Neutrophil (primary cell): Measurements from ENCODE around the gene CD99L2.

ENCODE experiments used
- H3K27ac ChIP-seq: fragments of 200-600 bp; sonication (generic); 2 replicates; pipeline ENCODE4 v1.5.1; 2016; ENCODE audit warnings: mild to moderate bottlenecking, moderate library complexity
- H3K27me3 ChIP-seq: fragments of 200-600 bp; sonication (generic); 2 replicates; pipeline ENCODE4 v1.6.0; 2016; ENCODE audit warnings: mild to moderate bottlenecking
- H3K36me3 ChIP-seq: fragments of 200-600 bp; sonication (generic); 2 replicates; pipeline ENCODE4 v1.5.1; 2017
- H3K4me1 ChIP-seq, 2 experiments: fragments of 200-600 bp in 1 of 2; sonication (generic) in 1 of 2; 1 replicate in 1 of 2; 2 replicates in 1 of 2; pipeline versions ENCODE4 v1.5.1 to v1.6.1; 2013 to 2016; ENCODE audit warnings: low read depth in 1 of 2, low read length in 1 of 2, mild to moderate bottlenecking in 1 of 2, moderate library complexity in 1 of 2; ENCODE audit not compliant: control insufficient read depth in 1 of 2, insufficient read depth in 1 of 2
- H3K4me3 ChIP-seq, 2 experiments: fragments of 200-600 bp in 1 of 2; sonication (generic) in 1 of 2; 1 replicate in 1 of 2; 2 replicates in 1 of 2; pipeline ENCODE4 v1.5.1; 2013 to 2016; ENCODE audit warnings: low read depth in 1 of 2, low read length in 1 of 2, mild to moderate bottlenecking in 1 of 2, moderate library complexity in 1 of 2
- H3K9me3 ChIP-seq: fragments of 200-600 bp; sonication (generic); 2 replicates; pipeline ENCODE4 v1.5.1; 2016
- CTCF ChIP-seq: fragments of 200-600 bp; sonication (generic); IDR thresholded peaks from 2 replicates; pipeline ENCODE4 v1.5.1; 2016; ENCODE audit warnings: antibody characterized with exemption

The CD99L2 gene

GRCh38 chrX:150753357-150753756, 145.1 kb downstream of the CD99L2 start:
- Histone ChIP-seq H3K4me1 (no peaks in the 10 kb centered on the region), H3K9me3 (no peaks in the 10 kb centered on the region), H3K4me3 (no peak overlapping the region), H3K27ac (no peak overlapping the region), H3K27me3 (no peaks in the 10 kb centered on the region), H3K36me3 (peaks cover 52% of the 10 kb centered on the region)
- no peak for TF ChIP-seq CTCF

DNA sequence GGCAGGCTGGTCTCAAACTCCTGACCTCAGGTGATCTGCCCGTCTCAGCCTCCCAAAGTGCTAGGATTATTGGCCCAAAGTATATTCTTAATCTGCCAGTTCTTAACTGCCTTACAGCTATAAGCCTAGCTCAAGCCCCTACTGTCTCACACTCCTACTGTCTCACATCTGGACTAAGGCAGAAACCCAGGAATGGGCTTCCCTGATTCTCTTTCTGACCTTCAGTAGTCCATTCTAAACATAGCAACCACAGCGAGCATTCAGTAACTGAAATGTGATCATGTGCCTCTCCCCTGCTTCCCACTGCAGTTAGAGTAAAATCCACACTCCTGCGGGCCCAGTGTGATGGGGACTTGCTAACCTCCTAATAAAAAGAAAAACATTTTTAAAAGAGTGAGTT, 146.3 kb downstream of the CD99L2 start:
- Histone ChIP-seq H3K27ac (no peak overlapping the region), H3K4me3 (no peak overlapping the region), H3K36me3 (peaks cover 40% of the 10 kb centered on the region)

GRCh38 chrX:150736475-150736874, 162.0 kb downstream of the CD99L2 start:
- peaks cover 29% of the 10 kb centered on the region for H3K36me3 ChIP-seq
- peak overlapping the region in 1 of 2 experiments; percentile 49 for H3K4me3 ChIP-seq
- H3K27ac ChIP-seq: peak overlapping the region; percentile 89
- H3K9me3 ChIP-seq: no peaks in the 10 kb centered on the region
- peaks cover 0 to 8% of the 10 kb centered on the region in 2 experiments for H3K4me1 ChIP-seq
- TF ChIP-seq CTCF: no peak
- H3K27me3 ChIP-seq: no peaks in the 10 kb centered on the region

More for the DNA sequence above, 146.3 kb downstream of the CD99L2 start:
- Histone ChIP-seq H3K27me3 (no peaks in the 10 kb centered on the region), H3K4me1 (no peaks in the 10 kb centered on the region), H3K9me3 (no peaks in the 10 kb centered on the region)
- no peak for TF ChIP-seq CTCF

DNA sequence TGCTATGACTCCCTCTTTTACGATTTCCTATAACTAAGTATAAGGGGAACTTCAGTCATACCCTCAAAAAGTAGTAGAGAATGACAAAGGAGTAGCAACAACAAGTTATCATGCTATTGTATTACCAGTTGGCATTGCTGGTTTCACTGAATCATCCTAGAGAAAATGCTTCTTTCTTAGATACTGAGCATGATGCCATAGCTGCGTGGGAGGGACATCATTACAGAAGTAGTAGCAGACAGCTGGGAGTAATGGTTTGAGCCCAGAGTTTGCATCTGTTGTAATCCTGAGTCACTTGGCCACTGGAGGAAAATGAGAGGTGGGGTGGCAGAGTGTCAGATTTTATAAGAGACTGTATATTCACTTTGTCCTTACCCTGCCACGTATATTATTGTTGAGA, 166.7 kb downstream of the CD99L2 start:
- TF ChIP-seq CTCF: no peak
- Histone ChIP-seq H3K4me3 (no peak overlapping the region), H3K4me1 (peaks cover 11 to 26% of the 10 kb centered on the region in 2 experiments), H3K36me3 (peaks cover 6% of the 10 kb centered on the region), H3K27ac (no peak overlapping the region), H3K27me3 (no peaks in the 10 kb centered on the region), H3K9me3 (no peaks in the 10 kb centered on the region)

- H3K27me3 ChIP-seq: no peaks in the 10 kb centered on the region
Measured at GRCh38 chrX:150730719-150731118, 167.7 kb downstream of the CD99L2 start.

More at GRCh38 chrX:150730719-150731118, 167.7 kb downstream of the CD99L2 start:
- Histone ChIP-seq H3K9me3 (no peaks in the 10 kb centered on the region), H3K4me3 (no peak overlapping the region), H3K36me3 (peaks cover 6% of the 10 kb centered on the region), H3K4me1 (peaks cover 11 to 22% of the 10 kb centered on the region in 2 experiments), H3K27ac (peak overlapping the region; percentile 71)
- no peak for TF ChIP-seq CTCF
